Raji (cell line): ENCODE data around the gene UNC5C.

ENCODE experiments used
- POLR2A ChIP-seq: IDR thresholded peaks from 2 replicates; pipeline ENCODE4 v1.6.1; 2011; ENCODE audit warnings: low read depth, low read length, control low read depth; ENCODE audit not compliant: insufficient read depth

Gene UNC5C

GRCh38 chr4:95317085-95317793 is 231.5 kb downstream of the UNC5C start:
- no peak for TF ChIP-seq POLR2A

GRCh38 chr4:95314573-95314972 is 234.2 kb downstream of the UNC5C start:
- no peak for TF ChIP-seq POLR2A

- TF ChIP-seq POLR2A: no peak
Measured at GRCh38 chr4:95304898-95305297, 243.9 kb downstream of the UNC5C start.

- no peak for TF ChIP-seq POLR2A
Measured at GRCh38 chr4:95300304-95300703, 248.5 kb downstream of the UNC5C start.

DNA sequence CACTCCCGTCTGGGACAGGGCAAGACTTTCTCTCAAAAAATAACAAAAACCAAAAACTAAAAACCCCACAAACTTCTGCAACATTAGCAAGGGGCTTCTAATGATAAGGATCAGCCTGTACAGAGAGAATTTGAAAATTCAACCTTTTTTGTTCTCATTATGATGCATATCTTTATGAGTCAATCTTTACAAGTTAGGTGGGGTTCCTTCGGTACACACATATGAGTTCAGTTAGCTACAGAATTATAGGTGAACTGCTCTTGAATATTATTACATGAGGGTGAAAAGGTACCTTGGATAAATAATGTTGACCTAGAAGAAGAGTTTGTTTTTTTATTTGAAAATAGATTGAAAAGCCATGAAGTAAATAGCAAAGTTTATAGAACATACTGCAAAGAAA is 252.7 kb downstream of the UNC5C start:
- TF ChIP-seq POLR2A: no peak

GRCh38 chr4:95295157-95295556 is 253.6 kb downstream of the UNC5C start:
- TF ChIP-seq POLR2A: no peak

- no peak for TF ChIP-seq POLR2A
Measured at GRCh38 chr4:95294321-95294720, 254.5 kb downstream of the UNC5C start.

DNA sequence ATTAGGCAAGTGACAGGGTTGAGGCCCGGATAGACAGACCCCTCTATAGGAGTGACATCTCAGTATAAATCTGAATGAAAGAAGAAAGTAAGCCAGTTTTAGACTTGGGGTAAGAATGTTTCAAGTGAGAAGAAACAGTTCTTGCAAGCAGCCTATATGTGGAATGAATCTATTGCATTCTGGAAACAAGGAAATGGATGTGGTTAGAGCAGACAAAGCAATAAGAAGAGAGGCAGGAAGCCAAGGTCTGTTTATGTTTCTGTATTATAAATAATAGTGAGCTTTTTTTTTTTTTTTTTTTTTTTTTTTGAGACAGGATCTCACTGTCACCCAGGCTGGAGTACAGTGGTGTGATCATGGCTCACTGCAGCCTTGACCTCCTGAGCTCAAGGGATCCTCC is 255.8 kb downstream of the UNC5C start:
- TF ChIP-seq POLR2A: no peak

GRCh38 chr4:95290702-95291101 is 258.1 kb downstream of the UNC5C start:
- TF ChIP-seq POLR2A: no peak

GRCh38 chr4:95289028-95289634 is 259.6 kb downstream of the UNC5C start:
- TF ChIP-seq POLR2A: no peak

GRCh38 chr4:95288552-95288951 is 260.2 kb downstream of the UNC5C start:
- TF ChIP-seq POLR2A: no peak

GRCh38 chr4:95285797-95286196 is 263.0 kb downstream of the UNC5C start:
- no peak for TF ChIP-seq POLR2A

- no peak for TF ChIP-seq POLR2A
Measured at GRCh38 chr4:95284655-95285054, 264.1 kb downstream of the UNC5C start.

- no peak for TF ChIP-seq POLR2A
Measured at GRCh38 chr4:95283320-95283719, 265.5 kb downstream of the UNC5C start.

- no peak for TF ChIP-seq POLR2A
Measured at GRCh38 chr4:95272797-95273196, 276.0 kb downstream of the UNC5C start.

- TF ChIP-seq POLR2A: no peak
Measured at GRCh38 chr4:95272036-95272435, 276.7 kb downstream of the UNC5C start.
